NK-92 (cell line): Measurements from ENCODE around the gene TYR.
"Not testable (repeated sequence)": the region's sequence is repeated elsewhere in the genome, so short reads cannot be mapped to it uniquely, and the experiment has no call there.

Experiments
- DNase-seq: peaks from one replicate; lab custom pipeline; 2025; ENCODE audit not compliant: unreplicated experiment; lab: John Stamatoyannopoulos, UW

The TYR gene

DNA sequence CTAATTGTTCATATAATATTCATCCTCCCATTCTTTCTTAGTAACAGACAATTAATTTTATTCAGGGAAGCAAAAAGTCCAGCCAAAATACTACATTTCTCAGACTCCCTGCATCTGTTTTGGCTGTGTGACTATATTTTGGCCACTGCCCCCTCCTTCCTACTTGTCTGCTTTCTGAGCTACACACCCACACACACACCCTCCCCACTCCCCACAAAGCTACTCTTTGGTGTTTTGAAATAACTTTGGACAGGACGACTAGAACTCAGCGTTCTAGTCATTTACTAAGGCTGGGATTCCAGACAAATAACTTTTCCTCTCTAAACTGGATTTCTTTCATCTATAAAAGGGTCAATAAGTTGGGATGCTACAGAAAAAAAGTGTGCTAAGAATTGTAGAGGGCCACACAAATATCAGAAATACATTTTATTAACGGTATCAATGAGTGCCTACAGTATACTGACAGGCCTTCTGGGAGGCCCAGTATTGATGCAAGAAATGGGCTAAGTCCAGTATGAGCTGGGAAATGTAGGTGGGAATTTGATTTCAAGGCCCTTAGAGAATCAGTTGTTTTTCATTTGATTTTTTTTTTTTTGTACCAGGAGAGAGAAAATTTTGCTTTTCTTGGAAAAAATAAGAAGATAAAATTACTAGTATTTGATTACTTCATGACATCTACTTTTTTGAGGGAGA, 165.4 kb downstream of the TYR start:
- not testable (repeated sequence) for DNase-seq
